Lower lobe of right lung (tissue), 2 donors: ENCODE measurements around the gene TXNDC11. TPM values are rescaled to one million over a fixed set of nuclear protein-coding genes. Genes with fewer than 3 reads are reported as not detected.

Source experiments
- ATAC-seq, 2 donors: fragments of 200-7000 bp; cut with Tn5 transposase; one replicate each; pipeline ENCODE4 v1.9.1; 2020 to 2022; ENCODE audit warnings: mild to moderate bottlenecking in 2 of 2, moderate library complexity in 2 of 2
- DNase-seq: peaks from one replicate; pipeline ENCODE4 v3.0.0-alpha.2; 2020
- H3K27ac ChIP-seq: fragments of 200-600 bp; one replicate; pipeline ENCODE4 v1.8.0; 2022
- H3K27me3 ChIP-seq: fragments of 200-600 bp; one replicate; pipeline ENCODE4 v1.8.0; 2022; ENCODE audit warnings: low read depth
- H3K36me3 ChIP-seq: fragments of 200-600 bp; one replicate; pipeline ENCODE4 v1.8.0; 2022; ENCODE audit warnings: mild to moderate bottlenecking
- H3K4me1 ChIP-seq: fragments of 200-600 bp; one replicate; pipeline ENCODE4 v1.8.0; 2022
- H3K4me3 ChIP-seq: fragments of 200-600 bp; one replicate; pipeline ENCODE4 v1.8.0; 2022; ENCODE audit warnings: mild to moderate bottlenecking
- H3K9me3 ChIP-seq: fragments of 200-600 bp; one replicate; pipeline ENCODE4 v1.8.0; 2022
- intact Hi-C: fragments of 100-400 bp; cut with DNase I; formaldehyde crosslinking; loops from one replicate; pipeline ENCODE4 v1.11.0; 2022
- total RNA-seq: library from RNA; stranded (reverse); fragmentation: NEBNext Ultra II Directional; extraction: Animal tissue kit (Norgen Biotek cat#: 25700); gene quantifications from one replicate; pipeline ENCODE4 v1.2.1, GENCODE V29; 2021
- TF ChIP-seq, protein P1 (sequence below): fragments of 200-600 bp; IDR thresholded peaks from one replicate; pipeline ENCODE4 v1.8.0; 2022; ENCODE audit warnings: antibody characterized with exemption, mild to moderate bottlenecking
- donor health status: DM: no; HTN: yes; CAD: no; lungs with severe emphysema.

The TXNDC11 gene
- total RNA-seq, 1 donor from 2014 or later, result 88.2 TPM

- H3K4me3 ChIP-seq, result no peak overlapping the region
- TF ChIP-seq, protein P1, sequence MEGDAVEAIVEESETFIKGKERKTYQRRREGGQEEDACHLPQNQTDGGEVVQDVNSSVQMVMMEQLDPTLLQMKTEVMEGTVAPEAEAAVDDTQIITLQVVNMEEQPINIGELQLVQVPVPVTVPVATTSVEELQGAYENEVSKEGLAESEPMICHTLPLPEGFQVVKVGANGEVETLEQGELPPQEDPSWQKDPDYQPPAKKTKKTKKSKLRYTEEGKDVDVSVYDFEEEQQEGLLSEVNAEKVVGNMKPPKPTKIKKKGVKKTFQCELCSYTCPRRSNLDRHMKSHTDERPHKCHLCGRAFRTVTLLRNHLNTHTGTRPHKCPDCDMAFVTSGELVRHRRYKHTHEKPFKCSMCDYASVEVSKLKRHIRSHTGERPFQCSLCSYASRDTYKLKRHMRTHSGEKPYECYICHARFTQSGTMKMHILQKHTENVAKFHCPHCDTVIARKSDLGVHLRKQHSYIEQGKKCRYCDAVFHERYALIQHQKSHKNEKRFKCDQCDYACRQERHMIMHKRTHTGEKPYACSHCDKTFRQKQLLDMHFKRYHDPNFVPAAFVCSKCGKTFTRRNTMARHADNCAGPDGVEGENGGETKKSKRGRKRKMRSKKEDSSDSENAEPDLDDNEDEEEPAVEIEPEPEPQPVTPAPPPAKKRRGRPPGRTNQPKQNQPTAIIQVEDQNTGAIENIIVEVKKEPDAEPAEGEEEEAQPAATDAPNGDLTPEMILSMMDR, result no peak
- intact Hi-C loops, result no loop called here
- peaks cover 32% of the 10 kb centered on the region for H3K4me1 ChIP-seq
- H3K27ac ChIP-seq, result no peak overlapping the region
- ATAC-seq (no peak), DNase-seq (no peak)
- H3K27me3 ChIP-seq, result no peaks in the 10 kb centered on the region
- H3K9me3 ChIP-seq, result no peaks in the 10 kb centered on the region
- no peaks in the 10 kb centered on the region for H3K36me3 ChIP-seq
Observed at GRCh38 chr16:11638140-11638539, 104.5 kb downstream of the TXNDC11 start.

DNA sequence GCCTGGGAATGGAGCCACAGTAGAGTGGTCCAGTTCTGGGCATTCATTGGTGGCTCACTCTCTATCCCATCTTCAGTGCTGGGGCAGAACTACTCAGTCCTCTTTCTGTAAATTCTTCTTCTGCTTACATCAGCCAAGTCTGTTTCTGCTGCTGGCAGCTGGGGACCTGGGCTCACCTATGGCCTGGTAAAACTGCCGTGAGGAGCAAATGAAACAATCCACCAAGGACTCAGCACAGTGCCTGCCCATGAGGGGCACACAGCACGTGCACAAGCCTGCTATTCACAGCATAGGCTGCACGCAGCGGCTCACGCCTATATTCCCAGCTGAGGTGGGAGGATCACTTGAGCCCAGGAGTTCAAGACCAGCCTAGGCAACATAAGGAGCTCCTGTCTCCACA, 105.3 kb downstream of the TXNDC11 start:
- Histone ChIP-seq H3K27ac (no peak overlapping the region), H3K4me1 (peaks cover 40% of the 10 kb centered on the region), H3K4me3 (no peak overlapping the region), H3K36me3 (no peaks in the 10 kb centered on the region), H3K9me3 (no peaks in the 10 kb centered on the region), H3K27me3 (no peaks in the 10 kb centered on the region)
- DNase-seq, result no peak
- ATAC-seq, result no peak
- intact Hi-C loops, result no loop called here
- TF ChIP-seq, protein P1, result no peak

DNA sequence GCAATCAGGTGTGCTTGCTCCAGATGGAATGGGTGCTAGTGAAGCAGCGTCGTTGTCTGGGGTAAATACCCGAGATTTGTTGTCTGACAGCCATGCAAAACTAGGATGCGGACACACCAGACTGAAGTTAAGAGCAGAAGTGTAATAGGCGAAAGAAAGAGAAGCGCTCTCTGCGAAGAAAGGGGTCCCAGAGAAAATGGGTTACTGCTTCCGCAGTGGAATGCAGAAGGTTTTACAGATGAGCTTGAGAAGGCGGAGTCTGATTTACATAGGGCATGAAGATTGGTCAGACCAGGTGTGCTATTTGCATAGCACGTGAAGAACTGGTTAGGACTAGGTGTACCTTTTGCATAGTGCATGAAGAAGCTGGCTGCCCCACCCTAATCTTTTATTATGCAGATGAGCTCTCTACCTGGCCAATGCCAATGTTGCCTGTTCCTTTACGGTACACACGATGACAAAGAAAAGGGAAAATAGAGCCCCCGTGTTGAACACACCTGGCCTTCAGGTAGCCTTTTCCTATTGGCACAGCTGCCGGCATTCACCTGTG, 106.4 kb downstream of the TXNDC11 start:
- DNase-seq (no peak), ATAC-seq (peak; percentile 64 to 67)
- Histone ChIP-seq H3K27ac (no peak overlapping the region), H3K4me1 (peaks cover 40% of the 10 kb centered on the region), H3K4me3 (peak overlapping the region; percentile 4), H3K27me3 (no peaks in the 10 kb centered on the region), H3K9me3 (no peaks in the 10 kb centered on the region), H3K36me3 (no peaks in the 10 kb centered on the region)
- intact Hi-C loops, result no loop called here
- TF ChIP-seq, protein P1, result no peak

DNA sequence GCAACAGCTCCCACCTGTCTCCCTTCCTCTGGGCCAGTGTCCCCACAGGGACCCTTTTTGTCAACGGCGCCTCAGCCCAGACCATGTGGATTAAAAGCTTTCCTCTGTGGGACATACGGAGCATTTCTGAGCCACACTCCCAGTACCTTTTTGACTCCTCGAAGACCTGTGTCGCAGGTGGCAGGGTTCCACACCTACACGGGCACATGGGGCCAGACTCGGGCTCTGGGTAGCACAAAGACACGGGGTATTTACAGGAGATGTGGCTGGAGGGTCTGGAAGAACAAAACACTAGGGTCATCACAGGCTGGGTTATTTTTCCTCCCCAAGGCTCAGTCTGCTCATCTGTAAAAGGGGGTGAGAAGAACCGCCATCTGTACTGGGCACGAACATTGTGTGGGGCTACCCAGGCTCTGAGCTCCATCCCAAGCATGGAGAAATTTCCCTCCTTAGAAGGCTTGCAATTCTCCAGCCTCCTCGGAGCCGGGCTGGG, 106.9 kb downstream of the TXNDC11 start:
- DNase-seq (no peak), ATAC-seq (no peak)
- Histone ChIP-seq H3K4me1 (peaks cover 34% of the 10 kb centered on the region), H3K9me3 (no peaks in the 10 kb centered on the region), H3K36me3 (no peaks in the 10 kb centered on the region), H3K27ac (no peak overlapping the region), H3K4me3 (peak overlapping the region; percentile 4), H3K27me3 (no peaks in the 10 kb centered on the region)
- TF ChIP-seq, protein P1, result no peak
- intact Hi-C loops, result no loop called here

DNA sequence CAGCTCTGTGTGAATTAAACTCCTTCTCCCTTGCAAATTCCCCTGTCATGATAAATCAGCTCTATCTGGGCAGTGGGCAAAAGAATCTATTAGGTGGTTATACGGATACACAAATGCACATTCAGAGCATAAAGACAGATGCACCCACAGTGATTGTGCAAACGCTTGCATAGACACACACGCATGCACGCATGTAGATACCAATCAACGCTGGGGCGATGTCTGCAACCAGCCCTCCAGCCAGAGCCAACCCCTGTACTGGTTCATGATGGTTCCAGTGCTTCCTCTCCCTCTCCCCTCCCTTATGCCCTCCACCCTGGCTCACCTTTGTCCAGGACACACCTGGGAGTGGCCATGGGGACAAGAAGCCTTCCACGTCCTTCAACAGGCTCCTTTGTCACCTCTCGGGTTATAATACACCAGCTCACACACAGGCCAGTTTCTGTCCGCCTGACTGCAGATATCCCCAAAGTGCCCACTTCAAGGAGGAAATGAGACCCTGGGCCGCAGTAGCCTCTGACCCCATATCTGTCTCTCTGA, 107.5 kb downstream of the TXNDC11 start:
- Histone ChIP-seq H3K4me1 (peaks cover 32% of the 10 kb centered on the region), H3K9me3 (no peaks in the 10 kb centered on the region), H3K4me3 (no peak overlapping the region), H3K27me3 (no peaks in the 10 kb centered on the region), H3K36me3 (no peaks in the 10 kb centered on the region), H3K27ac (no peak overlapping the region)
- ATAC-seq (no peak), DNase-seq (no peak)
- intact Hi-C loops, result no loop called here
- TF ChIP-seq, protein P1, result no peak
